ENCODE measurements around the gene EML6. TPM values are rescaled to one million over a fixed set of nuclear protein-coding genes. Genes with fewer than 3 reads are reported as not detected.

EML6 gene
- total and polyA plus RNA-seq, 4 donors = 0.95 to 2.7 (median 2.6) TPM; not detected in 1

- no peaks in the 10 kb centered on the region for H3K36me3 ChIP-seq (ENCODE audit: control insufficient read depth in 1 of 2, insufficient read depth in 2 of 2, low read length in 1 of 2)
- H3K27me3 ChIP-seq (ENCODE audit: control insufficient read depth in 1 of 2, insufficient read depth in 2 of 2, low read length in 1 of 2) = no peaks in the 10 kb centered on the region
- DNase-seq (no peak), ATAC-seq (ENCODE audit: low FRiP score) (no peak)
- H3K4me1 ChIP-seq (ENCODE audit: control insufficient read depth in 1 of 2, insufficient read depth in 2 of 2, low read length in 2 of 2) = no peaks in the 10 kb centered on the region
- H3K9me3 ChIP-seq (ENCODE audit: control insufficient read depth, low read length) = no peaks in the 10 kb centered on the region
- intact Hi-C loops (cut with DNase I) = no loop called here
- H3K4me3 ChIP-seq (ENCODE audit: low read length in 2 of 2) = no peak overlapping the region
- H3K27ac ChIP-seq (ENCODE audit: low read depth in 1 of 2, low read length in 2 of 2) = no peak overlapping the region
- 79 to 86% methylated on average over 1 of the region's 1 CpG for WGBS, 2 donors
These were observed 221.4 kb downstream of the EML6 start for GRCh38 chr2:54944724-54945326.

GRCh38 chr2:54945391-54946219, 222.1 kb downstream of the EML6 start:
- intact Hi-C loops (cut with DNase I) = no loop called here
- 35 to 39% methylated on average over 8 of the region's 8 CpGs for WGBS, 2 donors

GRCh38 chr2:54946220-54946805, 222.9 kb downstream of the EML6 start:
- H3K27me3 ChIP-seq (ENCODE audit: control insufficient read depth in 1 of 2, insufficient read depth in 2 of 2, low read length in 1 of 2) = no peaks in the 10 kb centered on the region
- intact Hi-C loops (cut with DNase I) = no loop called here
- no peak for ATAC-seq (ENCODE audit: low FRiP score)
- 58 to 63% methylated on average over 9 of the region's 9 CpGs for WGBS, 2 donors
- H3K4me1 ChIP-seq (ENCODE audit: control insufficient read depth in 1 of 2, insufficient read depth in 2 of 2, low read length in 2 of 2) = no peaks in the 10 kb centered on the region
- no peak overlapping the region for H3K4me3 ChIP-seq (ENCODE audit: low read length in 2 of 2)
- no peak for DNase-seq
- H3K9me3 ChIP-seq (ENCODE audit: control insufficient read depth, low read length) = no peaks in the 10 kb centered on the region
- no peak overlapping the region for H3K27ac ChIP-seq (ENCODE audit: low read depth in 1 of 2, low read length in 2 of 2)
- H3K36me3 ChIP-seq (ENCODE audit: control insufficient read depth in 1 of 2, insufficient read depth in 2 of 2, low read length in 1 of 2) = no peaks in the 10 kb centered on the region

More at GRCh38 chr2:54945391-54946219, 222.1 kb downstream of the EML6 start:
- Histone ChIP-seq H3K27ac (ENCODE audit: low read depth in 1 of 2, low read length in 2 of 2) (no peak overlapping the region), H3K36me3 (ENCODE audit: control insufficient read depth in 1 of 2, insufficient read depth in 2 of 2, low read length in 1 of 2) (no peaks in the 10 kb centered on the region), H3K9me3 (ENCODE audit: control insufficient read depth, low read length) (no peaks in the 10 kb centered on the region), H3K27me3 (ENCODE audit: control insufficient read depth in 1 of 2, insufficient read depth in 2 of 2, low read length in 1 of 2) (no peaks in the 10 kb centered on the region), H3K4me1 (ENCODE audit: control insufficient read depth in 1 of 2, insufficient read depth in 2 of 2, low read length in 2 of 2) (no peaks in the 10 kb centered on the region), H3K4me3 (ENCODE audit: low read length in 2 of 2) (no peak overlapping the region)
- DNase-seq (peak; percentile 77 to 83), ATAC-seq (ENCODE audit: low FRiP score) (peak; percentile 91)

GRCh38 chr2:54947136-54947535, 223.7 kb downstream of the EML6 start:
- intact Hi-C loops (cut with DNase I) = no loop called here
- WGBS, 2 donors = 93 to 94% methylated on average over 11 of the region's 11 CpGs

GRCh38 chr2:54947646-54948045, 224.2 kb downstream of the EML6 start:
- no peaks in the 10 kb centered on the region for H3K4me1 ChIP-seq (ENCODE audit: control insufficient read depth in 1 of 2, insufficient read depth in 2 of 2, low read length in 2 of 2)
- DNase-seq (no peak), ATAC-seq (ENCODE audit: low FRiP score) (no peak)
- H3K27ac ChIP-seq (ENCODE audit: low read depth in 1 of 2, low read length in 2 of 2) = no peak overlapping the region
- 96 to 97% methylated on average over 9 of the region's 9 CpGs for WGBS, 2 donors
- no peak overlapping the region for H3K4me3 ChIP-seq (ENCODE audit: low read length in 2 of 2)
- intact Hi-C loops (cut with DNase I) = no loop called here
- H3K27me3 ChIP-seq (ENCODE audit: control insufficient read depth in 1 of 2, insufficient read depth in 2 of 2, low read length in 1 of 2) = no peaks in the 10 kb centered on the region
- H3K9me3 ChIP-seq (ENCODE audit: control insufficient read depth, low read length) = no peaks in the 10 kb centered on the region
- no peaks in the 10 kb centered on the region for H3K36me3 ChIP-seq (ENCODE audit: control insufficient read depth in 1 of 2, insufficient read depth in 2 of 2, low read length in 1 of 2)

More at GRCh38 chr2:54947136-54947535, 223.7 kb downstream of the EML6 start:
- Histone ChIP-seq H3K27ac (ENCODE audit: low read depth in 1 of 2, low read length in 2 of 2) (no peak overlapping the region), H3K4me3 (ENCODE audit: low read length in 2 of 2) (no peak overlapping the region), H3K4me1 (ENCODE audit: control insufficient read depth in 1 of 2, insufficient read depth in 2 of 2, low read length in 2 of 2) (no peaks in the 10 kb centered on the region), H3K27me3 (ENCODE audit: control insufficient read depth in 1 of 2, insufficient read depth in 2 of 2, low read length in 1 of 2) (no peaks in the 10 kb centered on the region), H3K36me3 (ENCODE audit: control insufficient read depth in 1 of 2, insufficient read depth in 2 of 2, low read length in 1 of 2) (no peaks in the 10 kb centered on the region), H3K9me3 (ENCODE audit: control insufficient read depth, low read length) (no peaks in the 10 kb centered on the region)
- DNase-seq = no peak
- ATAC-seq (ENCODE audit: low FRiP score) = no peak

- intact Hi-C loops (cut with DNase I) = no loop called here
- no peak overlapping the region for H3K27ac ChIP-seq (ENCODE audit: low read depth in 1 of 2, low read length in 2 of 2)
- 90 to 91% methylated on average over 12 of the region's 12 CpGs for WGBS, 2 donors
These were observed 224.7 kb downstream of the EML6 start for GRCh38 chr2:54948120-54948519.

GRCh38 chr2:54949431-54949830, 226.0 kb downstream of the EML6 start:
- ATAC-seq (ENCODE audit: low FRiP score) (no peak), DNase-seq (no peak)
- intact Hi-C loops (cut with DNase I) = no loop called here
- no peaks in the 10 kb centered on the region for H3K27me3 ChIP-seq (ENCODE audit: control insufficient read depth in 1 of 2, insufficient read depth in 2 of 2, low read length in 1 of 2)
- H3K36me3 ChIP-seq (ENCODE audit: control insufficient read depth in 1 of 2, insufficient read depth in 2 of 2, low read length in 1 of 2) = no peaks in the 10 kb centered on the region
- WGBS, 2 donors = 93 to 96% methylated on average over 6 of the region's 6 CpGs
- H3K27ac ChIP-seq (ENCODE audit: low read depth in 1 of 2, low read length in 2 of 2) = no peak overlapping the region
- no peaks in the 10 kb centered on the region for H3K9me3 ChIP-seq (ENCODE audit: control insufficient read depth, low read length)
- H3K4me3 ChIP-seq (ENCODE audit: low read length in 2 of 2) = no peak overlapping the region
- no peaks in the 10 kb centered on the region for H3K4me1 ChIP-seq (ENCODE audit: control insufficient read depth in 1 of 2, insufficient read depth in 2 of 2, low read length in 2 of 2)

More at GRCh38 chr2:54948120-54948519, 224.7 kb downstream of the EML6 start:
- Histone ChIP-seq H3K9me3 (ENCODE audit: control insufficient read depth, low read length) (no peaks in the 10 kb centered on the region), H3K4me1 (ENCODE audit: control insufficient read depth in 1 of 2, insufficient read depth in 2 of 2, low read length in 2 of 2) (no peaks in the 10 kb centered on the region), H3K27me3 (ENCODE audit: control insufficient read depth in 1 of 2, insufficient read depth in 2 of 2, low read length in 1 of 2) (no peaks in the 10 kb centered on the region), H3K4me3 (ENCODE audit: low read length in 2 of 2) (no peak overlapping the region), H3K36me3 (ENCODE audit: control insufficient read depth in 1 of 2, insufficient read depth in 2 of 2, low read length in 1 of 2) (no peaks in the 10 kb centered on the region)
- ATAC-seq (ENCODE audit: low FRiP score) = no peak
- DNase-seq = no peak

- WGBS, 2 donors = 97% methylated on average over 3 of the region's 3 CpGs
- no peak overlapping the region for H3K27ac ChIP-seq (ENCODE audit: low read depth in 1 of 2, low read length in 2 of 2)
- ATAC-seq (ENCODE audit: low FRiP score) (no peak), DNase-seq (no peak)
- no peak overlapping the region for H3K4me3 ChIP-seq (ENCODE audit: low read length in 2 of 2)
- H3K27me3 ChIP-seq (ENCODE audit: control insufficient read depth in 1 of 2, insufficient read depth in 2 of 2, low read length in 1 of 2) = no peaks in the 10 kb centered on the region
- H3K36me3 ChIP-seq (ENCODE audit: control insufficient read depth in 1 of 2, insufficient read depth in 2 of 2, low read length in 1 of 2) = no peaks in the 10 kb centered on the region
- intact Hi-C loops (cut with DNase I) = no loop called here
- H3K4me1 ChIP-seq (ENCODE audit: control insufficient read depth in 1 of 2, insufficient read depth in 2 of 2, low read length in 2 of 2) = no peaks in the 10 kb centered on the region
- no peaks in the 10 kb centered on the region for H3K9me3 ChIP-seq (ENCODE audit: control insufficient read depth, low read length)
These were observed 227.3 kb downstream of the EML6 start for GRCh38 chr2:54950811-54951210.

Data from aorta (tissue), 5 donors.